Muscle of arm (tissue), 12 donors: ENCODE measurements around the gene HOXC10. TPM values are rescaled to one million over a fixed set of nuclear protein-coding genes. Genes with fewer than 3 reads are reported as not detected.

ENCODE experiments used
- DNase-seq: peaks from one replicate; pipeline ENCODE4 v3.0.0-alpha.2; 2013
- polyA plus RNA-seq, 12 donors: library from polyadenylated mRNA; unstranded; fragments of 120-200 nt; gene quantifications; one replicate each; pipeline ENCODE4 v1.2.1, GENCODE V29; 2013; ENCODE audit not compliant: insufficient read length in 12 of 12

HOXC10 gene
- polyA plus RNA-seq, 12 donors, result 0.20 to 2.0 (median 0.57) TPM; not detected in 4

DNA sequence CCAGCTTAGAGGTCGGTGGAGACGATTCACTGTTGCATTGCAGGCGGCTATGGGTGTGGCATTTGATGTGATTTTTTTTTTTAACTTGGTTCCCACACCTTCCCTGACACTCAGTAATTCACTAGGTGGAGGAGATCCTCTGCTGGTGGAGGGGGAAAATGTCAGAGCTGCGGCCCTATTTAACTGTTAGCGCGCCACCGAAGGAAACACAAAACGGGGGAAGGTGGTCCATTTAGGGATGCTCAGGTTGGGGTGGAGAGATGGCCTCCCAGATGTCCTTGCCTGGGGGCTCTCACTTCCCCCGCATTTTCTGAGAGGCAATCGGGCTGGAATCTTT, 34.5 kb upstream of the HOXC10 start:
- DNase-seq, result no peak

DNA sequence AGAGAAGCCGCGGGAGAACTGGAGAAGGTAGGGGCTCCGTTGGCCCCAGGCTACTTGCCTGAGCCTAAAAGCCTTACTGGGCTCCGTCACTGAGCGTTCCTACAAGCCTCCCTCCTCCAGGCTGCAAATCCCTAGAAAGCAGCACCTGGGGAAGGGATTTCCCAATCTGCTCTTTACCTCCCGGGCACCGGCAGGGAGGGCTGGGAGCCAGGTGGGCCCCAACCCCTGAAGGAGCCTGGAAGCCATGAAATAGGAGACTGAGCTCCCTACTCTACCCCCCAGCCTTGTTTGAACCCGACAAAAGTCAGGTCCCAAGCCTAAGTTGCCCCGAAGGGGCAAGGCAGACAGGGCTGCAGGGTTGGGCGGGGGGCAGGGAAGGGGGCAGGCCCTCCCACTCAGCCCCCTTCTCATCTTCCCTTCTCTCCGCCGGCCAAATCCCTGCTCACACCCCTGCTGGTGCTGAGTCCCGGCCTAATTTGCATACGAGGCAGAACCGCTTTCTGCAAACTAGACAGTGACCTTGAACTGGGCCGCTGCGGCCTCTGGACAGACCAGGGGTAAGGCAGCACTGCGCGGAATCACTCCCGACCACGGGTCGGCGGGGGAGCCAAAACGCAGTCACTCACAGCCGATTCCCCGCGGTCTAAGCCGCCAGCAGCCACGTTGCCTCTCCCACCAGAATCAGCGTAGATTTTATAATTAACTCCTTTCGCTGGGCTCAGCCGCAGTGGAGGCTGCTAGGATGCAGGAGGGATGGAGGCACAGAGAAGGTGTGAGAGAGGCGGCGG, 34.0 kb upstream of the HOXC10 start:
- DNase-seq, result no peak

DNA sequence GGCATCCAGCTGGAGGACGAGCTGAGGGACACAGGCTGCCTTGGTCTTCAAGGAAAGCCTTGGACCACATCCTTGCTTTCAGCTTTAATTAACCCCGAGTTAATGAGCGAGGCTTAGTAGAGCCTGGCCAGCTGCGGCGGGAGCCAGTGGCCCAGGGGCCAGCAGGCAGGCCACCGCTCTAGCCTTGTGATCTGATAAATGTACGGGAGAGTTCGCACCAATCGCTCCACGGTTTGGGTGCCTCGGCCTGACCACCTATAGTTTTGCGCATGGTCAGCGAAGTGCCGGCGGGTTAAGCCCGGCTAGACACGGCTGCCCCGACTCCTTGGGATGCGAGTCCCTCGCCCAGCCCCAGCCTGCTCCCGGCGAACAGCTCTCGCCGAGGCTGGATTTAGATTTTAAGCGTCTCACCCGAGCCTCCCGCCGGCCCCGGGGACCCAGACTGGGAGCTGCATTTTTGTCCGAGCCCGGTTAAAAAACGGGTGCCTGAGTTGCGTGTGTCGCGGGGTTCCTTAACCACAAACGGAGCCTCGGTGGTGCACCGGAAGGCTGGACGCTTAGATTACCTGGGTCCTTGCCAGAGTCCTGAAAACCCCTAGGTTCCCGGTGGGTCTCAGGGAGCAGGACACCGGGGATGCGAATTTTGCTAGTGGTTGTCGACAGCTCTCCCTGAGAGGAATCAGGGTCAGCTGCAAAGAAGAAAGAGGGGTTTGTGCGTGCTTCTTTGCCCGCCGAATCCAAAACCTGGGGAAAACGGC, 33.2 kb upstream of the HOXC10 start:
- DNase-seq, result no peak

DNA sequence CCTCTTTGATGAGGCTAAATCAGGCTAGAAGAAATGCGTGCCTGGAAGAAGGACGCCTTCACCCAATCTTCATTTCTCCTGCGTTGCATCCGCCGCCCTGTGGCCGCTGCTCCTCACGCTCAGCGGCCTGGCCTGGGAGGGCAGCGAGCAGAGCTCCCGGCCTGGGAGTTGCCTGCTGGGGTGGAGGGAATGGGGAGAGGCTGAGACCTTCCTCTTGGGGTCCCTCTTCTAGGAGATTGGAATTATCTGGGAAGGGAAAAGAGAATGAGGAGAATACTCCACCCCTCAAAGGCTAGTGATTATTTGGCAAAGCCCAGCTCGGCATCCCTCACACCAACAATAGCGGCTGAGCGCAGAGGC, 32.6 kb upstream of the HOXC10 start:
- no peak for DNase-seq

DNA sequence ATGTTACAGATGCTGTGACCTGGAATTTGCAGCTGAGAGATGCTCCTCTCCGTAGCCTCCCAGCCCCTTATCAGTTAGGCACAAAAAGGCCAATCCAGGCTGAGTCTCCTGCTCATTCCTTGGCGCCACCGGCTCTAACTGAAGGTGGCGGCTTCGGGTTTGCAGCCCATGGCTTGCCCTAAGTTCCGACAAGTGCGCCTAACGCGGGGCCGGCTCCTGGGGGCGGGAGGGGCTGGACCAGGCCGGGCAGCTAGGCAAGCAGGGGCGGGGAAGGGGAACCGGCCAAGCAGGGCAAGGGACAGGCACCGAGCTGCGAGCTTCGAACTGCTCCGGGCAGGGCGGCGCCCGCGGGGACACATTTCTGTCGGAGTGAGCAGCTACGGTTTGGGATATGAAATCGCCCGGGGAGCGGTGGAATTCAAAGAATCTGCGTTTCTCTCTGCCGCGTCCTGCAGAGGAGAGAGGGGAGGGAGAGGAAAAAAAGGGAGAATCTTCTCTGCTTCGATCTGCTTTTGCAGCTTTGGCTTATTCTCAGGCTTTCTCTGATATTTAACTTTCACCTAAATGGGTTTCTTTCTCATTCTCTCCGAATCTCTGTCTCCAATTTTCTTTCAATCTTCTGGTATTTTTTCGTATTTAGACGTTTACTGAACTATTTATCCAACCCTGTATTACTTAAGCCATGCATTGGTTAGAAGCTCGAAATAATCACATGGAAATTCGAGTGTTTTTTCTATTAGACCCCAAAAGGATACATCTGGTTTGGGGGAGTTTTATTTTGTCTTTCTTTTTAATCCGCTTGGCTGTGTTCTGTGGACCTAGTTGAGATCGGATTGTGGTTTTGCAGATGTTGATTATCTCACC, 31.8 kb upstream of the HOXC10 start:
- no peak for DNase-seq

DNA sequence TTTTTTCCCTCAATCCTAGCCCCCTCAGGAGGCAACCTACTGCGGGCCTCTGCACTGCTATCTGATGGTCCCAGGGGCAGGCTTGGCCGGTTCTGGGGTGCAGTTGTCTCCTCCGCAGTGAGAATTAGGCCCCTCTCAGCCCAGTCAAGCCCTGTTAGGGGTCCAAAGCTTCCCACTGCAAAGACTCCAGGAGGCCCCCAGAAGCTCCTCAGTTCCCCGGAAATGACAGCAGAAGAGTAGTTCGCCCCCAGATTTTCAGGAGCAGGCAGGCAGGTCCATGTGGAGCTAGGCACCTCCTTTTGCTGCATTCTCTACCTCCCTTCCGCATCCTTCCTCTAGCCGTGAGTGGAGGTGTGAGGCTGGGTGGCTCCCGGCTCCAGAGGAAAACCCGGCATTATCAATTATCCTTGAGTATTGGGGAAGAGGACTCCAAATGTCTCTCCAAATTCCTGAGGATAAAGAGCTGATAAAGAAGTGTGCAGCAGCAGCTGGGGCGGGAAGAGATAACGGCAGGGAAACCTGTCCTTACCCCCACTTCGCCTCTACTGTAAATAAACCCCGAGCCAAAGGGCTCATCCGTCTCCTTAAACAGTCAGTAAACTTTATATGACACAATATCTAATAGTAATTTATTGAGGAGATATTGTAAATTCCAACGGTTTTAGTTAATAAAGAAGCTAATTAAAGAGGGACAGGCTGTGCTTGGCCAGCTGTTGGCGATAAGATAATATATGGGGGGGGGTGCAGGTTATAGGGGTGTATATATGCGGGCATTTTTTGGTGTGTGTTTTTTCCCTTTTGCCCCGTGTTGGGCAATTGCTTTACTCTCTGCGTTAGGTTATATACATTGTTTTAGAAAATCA, 30.9 kb upstream of the HOXC10 start:
- no peak for DNase-seq

DNA sequence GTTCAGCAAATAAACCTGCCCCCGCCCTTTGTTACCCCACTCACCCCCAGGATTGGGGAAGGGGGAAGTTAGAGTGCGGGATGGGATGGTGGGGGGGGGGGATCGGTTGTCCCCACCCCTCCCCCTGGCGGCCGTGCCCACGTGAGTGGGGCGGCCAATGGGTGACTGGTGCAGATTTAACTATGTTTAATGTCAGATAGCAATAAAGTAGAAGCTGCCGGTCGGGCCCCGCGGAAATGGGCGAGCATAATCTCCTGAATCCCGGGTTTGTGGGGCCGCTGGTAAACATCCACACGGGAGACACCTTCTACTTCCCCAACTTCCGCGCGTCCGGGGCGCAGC, 30.3 kb upstream of the HOXC10 start, which contains the start of gene HOXC12:
TSS of gene HOXC12 (plus strand) at position 210 of the 342 bp plus-strand sequence. CDS start at position 237, 27 bp downstream.
- no peak for DNase-seq

DNA sequence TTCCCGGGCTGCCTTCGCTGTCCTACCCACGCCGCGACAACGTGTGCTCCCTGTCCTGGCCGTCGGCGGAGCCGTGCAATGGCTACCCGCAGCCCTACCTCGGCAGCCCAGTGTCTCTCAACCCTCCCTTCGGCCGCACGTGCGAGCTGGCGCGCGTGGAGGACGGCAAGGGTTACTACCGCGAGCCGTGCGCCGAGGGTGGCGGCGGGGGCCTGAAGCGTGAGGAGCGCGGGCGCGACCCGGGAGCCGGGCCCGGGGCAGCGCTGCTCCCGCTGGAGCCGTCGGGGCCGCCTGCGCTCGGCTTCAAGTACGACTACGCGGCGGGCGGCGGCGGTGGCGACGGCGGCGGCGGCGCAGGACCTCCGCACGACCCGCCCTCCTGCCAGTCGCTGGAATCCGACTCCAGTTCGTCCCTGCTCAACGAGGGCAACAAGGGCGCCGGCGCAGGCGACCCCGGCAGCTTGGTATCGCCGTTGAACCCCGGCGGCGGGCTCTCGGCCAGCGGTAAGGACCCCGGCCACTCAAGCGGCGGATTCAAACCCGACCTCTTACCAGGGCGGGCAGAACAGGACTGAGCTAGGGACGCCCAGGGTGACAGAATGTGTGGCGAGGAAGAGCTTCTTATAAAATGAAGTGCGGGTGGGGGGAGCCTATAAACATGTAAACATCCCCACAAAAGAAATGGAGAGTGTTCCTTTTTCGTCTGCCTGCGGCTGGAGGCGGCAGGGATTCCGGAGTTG, 29.7 kb upstream of the HOXC10 start:
- no peak for DNase-seq

DNA sequence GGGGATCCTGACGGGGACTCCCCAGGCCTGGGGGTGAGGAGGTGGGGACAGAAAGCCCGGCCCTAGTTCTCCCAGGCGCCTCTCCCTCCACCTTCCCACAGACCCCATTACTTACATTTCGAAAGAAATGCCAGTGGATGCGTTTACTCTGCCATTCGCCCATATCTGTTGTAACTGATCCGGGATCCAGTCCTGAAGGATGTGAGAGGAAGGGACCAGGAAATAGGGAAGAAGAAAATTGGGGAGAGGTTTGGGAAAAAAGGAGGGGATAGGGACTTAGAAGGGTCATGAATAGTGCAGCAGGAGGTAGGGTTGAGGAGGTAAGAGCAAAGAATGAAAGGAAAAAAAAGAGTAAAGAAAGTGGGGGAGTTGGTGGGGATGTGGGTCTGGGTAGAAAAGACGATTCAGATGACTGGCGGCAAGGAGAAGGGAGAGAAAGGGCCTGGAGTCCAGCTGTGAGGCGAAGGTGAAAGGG, 29.1 kb upstream of the HOXC10 start:
- no peak for DNase-seq

DNA sequence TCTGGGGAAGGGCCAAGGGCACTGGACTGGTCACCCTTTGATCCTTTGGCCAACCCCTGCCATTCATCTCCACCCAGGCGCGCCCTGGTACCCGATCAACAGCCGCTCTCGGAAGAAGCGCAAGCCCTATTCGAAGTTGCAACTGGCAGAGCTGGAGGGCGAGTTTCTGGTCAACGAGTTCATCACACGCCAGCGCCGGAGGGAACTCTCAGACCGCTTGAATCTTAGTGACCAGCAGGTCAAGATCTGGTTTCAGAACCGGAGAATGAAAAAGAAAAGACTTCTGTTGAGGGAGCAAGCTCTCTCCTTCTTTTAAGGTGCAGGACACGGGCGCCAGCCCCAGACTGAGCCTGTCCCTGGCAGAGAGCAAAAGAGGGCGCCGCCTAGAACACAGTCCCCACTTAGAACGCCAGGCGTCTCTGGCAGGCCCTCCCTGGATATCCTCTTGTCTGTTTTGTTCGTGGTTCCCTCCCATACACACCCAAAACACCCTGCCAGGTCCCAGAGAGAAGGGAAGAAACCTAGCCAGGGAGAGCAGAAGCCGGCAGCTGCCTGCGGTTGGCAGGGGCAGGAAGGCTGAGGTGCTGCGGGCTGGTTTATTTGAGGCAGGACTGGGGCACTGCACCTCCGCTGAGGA, 28.6 kb upstream of the HOXC10 start:
- DNase-seq, result no peak

DNA sequence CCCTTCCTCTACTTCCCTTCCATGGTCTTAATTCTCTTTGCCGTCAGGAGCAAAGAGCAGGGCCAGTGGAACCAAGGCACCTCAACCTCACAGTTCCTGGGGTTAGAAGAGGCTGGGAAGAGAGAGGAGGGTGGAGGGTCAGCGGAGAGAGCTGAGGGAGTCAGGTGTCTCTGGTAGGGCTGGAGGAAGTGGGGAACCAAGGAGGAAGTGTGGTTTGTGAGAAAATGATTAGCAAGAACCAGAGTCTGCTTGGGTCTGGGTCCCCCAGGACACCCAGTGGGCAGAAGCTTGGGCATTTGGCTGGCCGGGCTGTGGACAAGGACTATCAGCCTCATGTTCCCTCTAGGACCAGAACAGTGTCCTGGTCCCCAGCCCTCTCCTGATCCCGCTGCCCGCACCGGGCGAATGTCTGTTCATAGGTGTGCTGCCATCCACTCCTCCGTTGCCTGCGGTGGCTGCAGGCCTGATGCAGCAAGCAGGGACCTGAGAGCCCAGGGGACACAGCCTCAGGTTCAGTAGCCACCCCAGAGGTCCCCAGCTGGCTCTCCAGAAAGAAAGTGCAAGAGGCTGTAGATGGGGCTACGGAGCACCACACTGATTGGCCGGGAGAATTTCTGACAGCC, 27.9 kb upstream of the HOXC10 start:
- no peak for DNase-seq

DNA sequence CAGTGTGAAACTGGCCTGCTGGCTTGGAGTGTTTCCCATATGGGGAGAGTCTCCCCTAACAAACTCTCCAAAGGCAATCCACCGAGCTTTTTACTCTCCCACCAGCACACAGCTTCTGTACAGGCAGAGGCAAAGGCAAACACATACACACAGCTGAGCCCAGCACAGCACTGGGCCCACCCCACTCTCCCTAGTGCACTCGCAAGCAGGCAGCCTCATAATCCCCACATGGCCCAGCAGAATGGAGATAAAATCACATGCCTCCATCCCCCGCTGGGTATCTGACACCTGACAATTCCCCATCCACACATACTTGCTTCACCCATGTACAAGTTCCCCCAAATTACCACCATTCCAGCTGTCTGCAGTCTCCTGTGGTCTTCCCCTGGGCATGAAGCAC, 26.8 kb upstream of the HOXC10 start:
- DNase-seq, result no peak

DNA sequence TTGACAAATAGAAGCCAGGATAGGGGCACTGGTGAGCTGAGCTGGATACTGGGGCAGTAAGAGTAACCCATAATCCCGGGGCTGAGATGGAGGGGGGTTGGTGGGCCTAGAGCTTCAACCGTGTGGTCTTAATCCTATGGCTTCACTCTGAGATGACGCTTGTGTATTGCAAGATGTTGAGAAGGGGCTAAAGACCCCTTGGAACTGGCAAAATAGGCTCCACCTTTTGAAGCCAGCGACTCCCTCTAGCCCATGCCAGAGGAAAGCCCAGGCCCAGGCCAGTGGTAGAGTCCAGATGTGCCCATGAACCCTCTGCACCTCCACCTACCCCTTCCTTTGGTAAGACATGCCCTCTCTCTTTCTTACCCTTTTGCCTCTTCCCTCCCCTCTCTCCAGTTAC, 25.6 kb upstream of the HOXC10 start:
- no peak for DNase-seq

DNA sequence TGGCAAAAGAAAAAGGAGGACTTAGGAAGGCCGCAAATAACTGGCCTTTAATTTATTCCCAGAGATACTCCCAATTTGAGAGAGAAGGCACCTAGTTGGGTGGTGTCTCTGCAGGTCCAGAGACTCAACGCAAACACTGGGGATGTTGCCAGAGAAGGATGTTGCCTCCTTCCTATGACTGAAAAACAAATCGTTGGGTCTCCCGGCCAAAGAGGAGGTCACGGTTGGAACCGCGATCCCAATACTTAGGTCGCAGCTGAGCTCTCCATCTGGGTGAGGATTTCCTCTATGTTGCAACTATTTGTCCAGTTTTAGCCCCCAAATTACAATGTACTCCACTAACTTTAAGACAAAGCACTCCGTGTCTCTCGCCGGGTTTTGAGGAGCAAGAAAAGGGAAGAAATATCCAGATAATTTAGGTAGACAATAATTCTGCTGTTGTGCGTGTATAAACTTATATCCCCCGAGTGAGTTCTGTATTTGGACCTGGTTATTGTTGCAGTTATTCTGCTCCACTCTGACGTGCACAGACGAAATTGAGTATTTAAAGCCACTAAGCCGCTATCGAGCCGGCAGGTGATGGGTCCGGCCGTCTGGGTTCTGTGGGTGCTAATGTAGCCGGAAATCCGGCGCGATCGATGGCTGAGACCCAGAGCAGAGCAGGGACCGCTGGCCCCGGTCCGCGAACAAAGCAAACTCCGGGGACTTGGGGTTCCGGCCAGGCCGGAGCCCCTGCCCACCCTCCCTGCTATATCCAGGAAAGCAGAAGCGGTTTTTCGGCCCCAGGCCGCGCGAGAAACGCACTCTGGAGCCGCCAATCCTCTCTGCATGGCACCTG, 24.5 kb upstream of the HOXC10 start:
- DNase-seq, result no peak

DNA sequence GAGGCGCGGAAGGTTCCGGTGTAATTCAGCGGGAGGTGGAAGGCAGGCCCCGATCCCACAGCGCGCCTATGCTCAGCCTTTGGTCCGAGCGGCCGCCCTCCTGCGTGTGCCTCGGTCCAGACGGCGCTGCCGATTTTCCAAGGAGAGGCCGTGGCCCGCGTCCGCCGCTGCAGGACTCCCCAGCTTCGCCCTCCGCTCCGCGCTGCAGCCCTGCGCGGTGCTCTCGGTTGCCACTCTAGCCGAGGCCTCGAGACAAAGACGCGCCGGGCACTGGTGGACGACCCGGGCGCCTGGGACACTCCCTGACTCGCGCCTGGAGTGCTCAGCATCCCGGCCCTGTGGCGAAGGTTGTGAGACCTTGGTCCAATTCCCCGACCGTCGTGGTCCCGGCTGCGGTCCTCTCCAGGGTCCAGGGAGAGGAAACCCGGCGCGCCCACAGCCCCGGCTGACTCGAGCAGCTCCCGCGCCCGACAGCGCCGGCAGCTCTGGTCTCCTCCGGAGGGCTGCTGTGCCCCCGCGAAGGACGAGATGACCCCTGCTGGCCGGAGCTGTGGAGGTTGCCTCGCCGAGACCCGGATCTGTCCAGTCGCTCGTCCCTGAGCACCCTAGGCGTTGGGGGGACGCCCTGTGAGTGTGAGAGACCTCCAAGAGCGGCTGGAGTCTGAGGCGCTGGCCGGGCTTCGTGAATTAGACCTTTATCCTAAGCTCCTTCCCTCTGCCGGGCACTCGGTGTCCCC, 23.8 kb upstream of the HOXC10 start:
- no peak for DNase-seq

DNA sequence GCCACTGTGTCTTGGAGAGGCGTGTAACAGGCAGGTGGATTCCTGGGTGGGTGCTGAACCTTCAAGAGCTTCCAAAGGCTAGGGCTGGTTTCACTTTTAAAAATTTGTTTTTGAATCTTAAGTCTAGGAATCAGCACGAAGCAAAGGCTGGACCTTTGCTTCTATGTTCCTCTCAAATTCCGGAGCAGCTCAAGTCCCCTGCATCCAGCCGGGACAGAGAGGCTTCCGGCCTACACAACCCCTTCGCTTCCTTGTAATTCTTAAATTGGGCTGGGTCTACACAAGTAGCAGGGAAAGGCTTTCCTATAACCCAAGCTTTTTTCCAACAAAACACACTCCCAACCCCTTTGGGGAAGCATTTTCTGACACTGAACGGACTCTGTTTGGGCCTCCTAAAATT, 21.9 kb upstream of the HOXC10 start:
- DNase-seq, result no peak

DNA sequence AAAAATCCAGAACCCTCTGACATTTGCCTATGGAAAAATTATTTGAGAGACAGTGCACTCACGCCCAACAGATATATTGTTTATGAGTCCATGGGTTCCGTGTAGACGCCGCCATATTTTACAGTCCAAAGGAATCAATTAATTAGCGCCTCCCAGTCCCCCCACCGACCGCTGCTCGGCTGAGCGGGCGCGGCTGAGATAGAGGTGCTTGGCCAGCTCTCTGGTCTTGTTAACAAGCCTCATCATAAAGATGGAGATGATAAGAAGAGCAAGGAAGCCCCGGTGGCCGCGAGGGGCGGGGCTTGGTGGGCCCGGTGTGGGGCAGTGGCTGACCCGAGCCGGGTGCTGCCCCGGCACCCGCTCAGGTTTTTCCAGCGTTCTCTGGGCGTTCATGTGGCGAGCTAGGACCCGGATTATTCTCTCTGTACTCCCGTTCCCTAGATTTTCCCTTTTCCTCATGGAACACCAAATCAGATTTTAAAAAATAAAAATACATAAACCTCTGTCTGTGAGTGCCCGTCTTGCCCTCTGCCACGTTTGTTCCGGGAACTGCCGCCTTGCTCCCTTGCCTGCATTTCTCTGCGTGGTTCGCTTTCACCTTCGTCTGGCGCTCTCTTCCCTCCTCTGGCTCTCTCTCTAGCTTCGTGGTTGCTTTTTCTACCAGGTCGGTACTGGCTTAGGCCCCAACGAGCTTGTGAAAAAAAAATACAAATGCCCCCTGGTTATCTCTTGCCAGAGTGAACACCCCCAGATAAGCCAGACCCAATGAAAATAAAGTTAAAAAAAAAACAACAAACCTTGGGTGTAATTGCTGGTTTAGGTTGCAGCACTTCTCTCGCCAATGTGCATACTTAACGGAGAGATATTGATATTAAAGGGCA, 21.3 kb upstream of the HOXC10 start:
- no peak for DNase-seq
